HS-5 (cell line): ENCODE results near the gene CDK3.

ENCODE experiments used
- DNase-seq: peaks from one replicate; pipeline ENCODE4 v3.0.0-alpha.2; 2012; ENCODE audit warnings: low read depth

Gene CDK3

DNA sequence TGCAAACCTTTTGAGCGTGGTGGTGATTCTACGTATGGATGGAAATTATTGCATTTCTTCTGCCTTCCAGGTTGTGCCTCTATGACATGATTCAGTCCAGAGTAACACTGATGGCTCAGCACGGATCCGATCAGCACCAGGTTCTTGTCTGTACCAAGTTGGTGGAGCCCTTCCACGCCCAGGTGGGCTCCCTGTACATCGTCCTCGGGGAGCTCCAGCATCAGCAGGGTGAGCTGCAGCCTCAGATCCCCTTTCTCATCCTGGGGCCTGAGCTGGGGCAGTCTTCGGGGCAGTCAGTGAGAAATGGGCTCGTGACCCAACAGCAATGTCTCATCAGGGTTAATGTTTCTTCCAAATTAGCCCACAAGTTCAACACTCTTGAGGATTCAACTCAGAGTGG, 9.3 kb upstream of the CDK3 start:
- no peak for DNase-seq

GRCh38 chr17:75994802-75995370, 5.8 kb upstream of the CDK3 start:
- no peak for DNase-seq

DNA sequence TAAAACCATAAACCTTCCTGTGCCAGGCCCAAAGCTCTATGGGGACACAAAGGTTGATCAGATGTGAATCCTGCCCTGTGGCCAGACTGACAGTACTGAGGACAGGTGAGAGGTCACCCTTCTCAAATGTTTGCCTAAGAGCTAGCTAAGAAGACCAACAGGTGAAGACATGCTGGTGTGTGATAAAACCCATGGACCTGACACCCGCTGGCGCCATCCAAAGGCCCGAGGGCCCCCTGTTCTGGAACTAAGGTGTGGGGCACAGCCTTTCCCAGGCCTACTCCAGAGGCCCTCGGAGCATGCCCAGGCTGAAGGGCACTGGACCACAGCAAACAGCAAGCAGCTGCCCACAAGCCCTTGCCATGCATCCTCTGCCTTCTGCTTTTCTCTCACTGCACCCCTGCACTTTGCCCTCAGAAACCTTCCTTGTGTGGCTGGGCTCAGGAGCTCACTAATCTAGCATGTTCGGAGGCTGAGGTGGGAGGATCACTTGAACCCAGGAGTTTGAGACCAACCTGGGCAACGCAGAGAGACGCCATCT, 5.2 kb upstream of the CDK3 start:
- no peak for DNase-seq

GRCh38 chr17:75996665-75997590, 3.7 kb upstream of the CDK3 start:
- no peak for DNase-seq

GRCh38 chr17:75998327-75998795, 2.3 kb upstream of the CDK3 start:
- DNase-seq, result no peak

- no peak for DNase-seq
Observed at GRCh38 chr17:76000016-76000754, 470 bp upstream of the CDK3 start.

- no peak for DNase-seq
Observed at GRCh38 chr17:76002100-76002499, 1.4 kb downstream of the CDK3 start.

DNA sequence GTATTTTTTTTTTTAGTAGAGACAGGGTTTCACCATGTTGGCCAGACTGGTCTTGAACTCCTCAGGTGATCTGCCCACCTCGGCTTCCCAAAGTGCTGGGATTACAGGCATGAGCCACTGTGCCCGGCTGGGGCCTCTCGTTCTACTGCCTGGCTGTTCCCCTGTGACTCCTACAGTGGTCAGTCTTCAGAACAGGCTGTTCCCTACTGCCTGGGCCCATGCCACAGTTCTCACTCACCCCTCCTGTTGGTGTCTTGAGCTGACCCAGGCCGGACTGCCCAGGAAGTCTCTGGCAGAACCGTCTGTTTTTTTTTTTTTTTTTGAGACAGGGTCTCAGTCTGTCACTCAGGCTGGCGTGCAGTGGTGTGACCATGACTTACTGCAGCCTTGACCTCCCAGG, 3.3 kb downstream of the CDK3 start:
- no peak for DNase-seq

DNA sequence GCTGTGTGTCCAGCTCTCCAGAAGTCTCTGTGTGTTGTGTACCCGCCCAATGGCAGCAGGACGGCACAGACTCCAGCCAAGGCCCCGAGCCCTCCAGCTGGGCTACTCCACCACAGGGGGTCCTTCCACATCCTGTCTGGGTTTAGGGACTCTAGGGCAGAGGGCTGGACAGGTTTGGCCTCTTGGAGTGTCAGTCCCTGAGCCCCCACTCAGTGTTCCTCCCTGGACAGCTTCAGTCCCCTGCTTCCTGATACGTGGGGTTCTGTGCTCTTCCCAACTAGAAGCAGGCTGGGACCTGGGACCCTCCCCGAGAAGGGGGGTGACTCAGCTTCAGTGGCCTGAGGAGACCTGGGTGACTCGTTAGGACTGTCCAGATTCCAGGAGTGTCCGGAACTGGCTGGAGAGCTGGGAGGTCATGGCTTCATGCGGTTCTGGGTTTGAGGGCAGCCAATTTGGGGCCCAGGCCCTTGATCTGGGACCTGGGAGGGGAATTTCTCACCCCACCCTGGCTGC, 4.2 kb downstream of the CDK3 start:
- DNase-seq, result no peak

DNA sequence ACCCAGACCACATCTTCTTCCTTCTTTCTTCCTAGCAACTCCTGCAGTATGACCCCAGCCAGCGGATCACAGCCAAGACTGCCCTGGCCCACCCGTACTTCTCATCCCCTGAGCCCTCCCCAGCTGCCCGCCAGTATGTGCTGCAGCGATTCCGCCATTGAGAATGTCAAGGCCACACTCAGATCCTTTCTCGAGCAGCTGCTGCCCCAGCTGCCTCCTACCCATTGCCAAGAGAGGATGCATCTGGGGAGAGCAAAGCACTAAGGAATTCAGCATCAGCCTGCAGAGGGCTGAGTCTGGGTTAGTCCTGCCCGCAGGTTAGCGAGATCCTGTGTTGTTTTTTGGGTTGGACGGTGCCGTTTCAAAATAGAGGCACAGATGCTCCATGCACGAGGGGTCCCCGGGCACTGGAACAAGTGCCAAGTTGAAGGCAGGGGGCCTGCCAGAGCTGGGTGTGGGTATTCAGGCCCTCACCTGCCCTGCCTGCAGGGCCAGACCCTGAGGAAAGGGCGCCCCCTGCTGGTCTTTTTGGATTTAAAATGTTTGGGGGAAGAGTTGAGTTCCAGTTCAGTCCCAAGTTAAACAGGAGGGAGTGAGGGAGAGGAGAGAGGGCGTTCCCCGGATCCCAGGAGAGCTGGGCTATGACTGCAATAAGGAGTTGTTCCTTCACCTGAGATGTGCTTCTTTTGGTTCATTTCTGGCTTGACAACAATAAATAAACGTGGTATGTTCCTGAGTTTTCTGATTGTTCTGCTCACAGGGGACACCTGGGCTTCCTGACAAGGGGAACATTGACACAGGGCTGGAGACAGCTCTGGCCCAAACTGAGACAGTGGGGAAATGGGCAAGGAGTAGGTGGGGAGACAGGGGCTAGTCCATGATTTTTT, 4.9 kb downstream of the CDK3 start:
- DNase-seq, result no peak

- DNase-seq, result no peak
Observed at GRCh38 chr17:76007131-76007849, 6.6 kb downstream of the CDK3 start.

GRCh38 chr17:76007850-76008165, 7.2 kb downstream of the CDK3 start:
- DNase-seq, result no peak

GRCh38 chr17:76008208-76008607, 7.6 kb downstream of the CDK3 start:
- no peak for DNase-seq

GRCh38 chr17:76008630-76009425, 8.2 kb downstream of the CDK3 start:
- DNase-seq, result no peak

GRCh38 chr17:76009447-76009846, 8.8 kb downstream of the CDK3 start:
- no peak for DNase-seq

DNA sequence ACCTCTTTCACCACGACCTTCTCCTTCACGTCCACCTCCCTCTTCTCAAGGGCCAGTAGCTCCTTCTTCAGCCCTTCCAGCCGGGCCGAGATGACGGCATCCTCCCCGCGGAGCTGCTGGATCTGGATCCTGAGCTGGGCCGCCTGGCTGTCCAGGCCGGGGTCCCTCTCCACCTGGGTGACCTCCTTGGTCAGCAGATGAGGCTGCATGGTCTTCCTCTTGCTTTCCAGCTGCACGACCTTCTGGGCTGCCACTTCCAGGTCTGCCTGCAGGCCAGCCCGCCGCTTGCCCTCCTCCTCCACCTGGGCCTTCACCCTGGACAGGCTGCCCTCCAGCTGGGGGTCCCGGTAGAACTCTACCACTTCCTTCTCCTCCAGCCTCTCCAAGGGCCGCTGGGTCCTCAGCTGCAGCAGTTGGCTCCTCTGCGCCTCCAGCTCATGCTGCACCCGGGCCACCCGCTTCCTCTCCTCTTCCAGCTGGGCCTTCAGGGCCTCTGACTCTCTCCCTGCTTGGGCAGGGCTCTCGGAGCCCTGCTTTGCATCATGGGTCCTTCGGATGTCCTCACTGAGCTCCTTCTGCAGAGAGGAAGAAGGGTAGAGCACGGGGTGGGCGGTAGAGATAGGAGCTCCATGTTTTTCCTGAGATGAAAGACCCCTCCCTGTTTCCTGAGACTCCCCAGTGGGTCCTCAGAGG, 9.5 kb downstream of the CDK3 start:
- no peak for DNase-seq

DNA sequence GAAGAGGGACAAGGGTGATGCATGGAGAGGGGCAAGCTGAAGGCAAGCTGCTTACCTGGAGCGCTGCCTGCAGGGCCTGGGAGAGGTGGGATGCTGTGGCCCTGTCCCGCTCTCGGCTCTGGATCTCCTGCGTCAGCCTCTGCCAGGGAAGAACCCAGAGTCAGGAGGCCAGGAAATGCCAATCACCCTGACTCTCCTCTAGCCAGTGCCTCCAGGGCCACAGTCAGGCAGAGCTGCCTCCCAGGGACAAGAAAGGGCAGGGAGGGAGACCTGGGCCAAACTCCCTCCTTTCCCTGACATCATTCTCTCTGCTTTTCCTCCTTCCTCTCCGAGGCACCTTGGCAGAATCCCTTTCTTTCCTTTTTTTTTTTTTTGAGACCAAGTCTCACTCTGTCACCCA, 11.3 kb downstream of the CDK3 start:
- DNase-seq, result no peak

GRCh38 chr17:76013377-76013932, 12.8 kb downstream of the CDK3 start:
- no peak for DNase-seq
